ENCODE results near the gene BICDL1.

Gene BICDL1

DNA sequence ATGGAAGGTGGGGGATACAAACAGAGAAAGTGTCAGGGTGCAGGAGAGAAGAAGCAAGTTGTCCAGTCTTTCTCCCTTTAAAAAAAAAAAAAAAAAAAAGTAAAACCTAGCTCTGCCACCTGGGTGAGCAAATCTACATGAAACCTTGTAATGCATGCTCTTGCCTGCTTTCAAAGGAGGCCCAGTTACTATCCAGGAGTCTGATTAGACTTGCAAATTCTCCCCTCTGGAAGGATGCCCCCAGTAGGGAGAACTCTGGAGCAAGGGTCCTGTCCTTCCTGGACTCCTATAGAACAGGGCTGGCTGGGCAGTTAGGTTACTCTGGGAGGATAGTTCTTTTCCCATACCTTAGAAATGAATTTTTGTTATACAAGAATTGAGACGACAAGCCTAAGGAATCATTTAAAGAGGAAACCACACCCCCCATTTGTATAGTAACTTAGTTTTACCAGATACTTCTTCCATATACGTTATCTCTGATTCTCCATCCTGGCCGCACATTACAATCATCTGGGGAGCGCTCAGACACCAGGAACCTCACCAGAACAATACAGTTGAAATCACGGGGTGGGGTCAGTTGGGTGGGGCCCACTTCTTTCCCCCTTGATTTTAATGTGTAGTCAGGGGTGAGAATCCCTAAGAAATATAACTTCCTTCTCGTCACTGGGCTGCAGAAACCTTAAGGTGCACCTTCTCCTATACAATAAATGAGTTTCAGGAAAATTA lies 97.0 kb downstream of the BICDL1 start:
- DNase-seq, result peak; percentile 61

GRCh38 chr12:120086801-120087621 lies 98.0 kb downstream of the BICDL1 start:
- peak; percentile 99 for DNase-seq

- DNase-seq, result no peak
Measured at GRCh38 chr12:120089105-120089504, 100.1 kb downstream of the BICDL1 start.

DNA sequence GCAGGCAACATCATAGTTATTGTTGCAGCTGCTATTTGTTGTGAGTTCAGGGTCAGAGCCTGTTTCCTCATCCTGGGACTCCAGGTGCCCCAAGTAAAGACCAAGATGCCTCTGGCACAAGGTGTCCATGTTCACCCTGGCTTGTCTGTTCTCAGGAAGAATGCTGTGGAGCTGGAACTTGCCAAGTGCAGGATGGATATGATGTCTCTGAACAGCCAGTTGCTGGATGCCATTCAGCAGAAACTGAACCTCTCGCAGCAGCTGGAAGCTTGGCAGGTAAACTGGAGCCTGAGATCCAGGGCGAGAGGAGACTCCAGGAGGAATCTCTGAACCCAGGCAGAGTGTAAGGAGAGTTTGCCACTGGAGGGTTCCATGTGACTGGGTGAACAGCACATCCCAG lies 100.8 kb downstream of the BICDL1 start:
- no peak for DNase-seq

- DNase-seq, result no peak
Measured at GRCh38 chr12:120090206-120090605, 101.2 kb downstream of the BICDL1 start.

DNA sequence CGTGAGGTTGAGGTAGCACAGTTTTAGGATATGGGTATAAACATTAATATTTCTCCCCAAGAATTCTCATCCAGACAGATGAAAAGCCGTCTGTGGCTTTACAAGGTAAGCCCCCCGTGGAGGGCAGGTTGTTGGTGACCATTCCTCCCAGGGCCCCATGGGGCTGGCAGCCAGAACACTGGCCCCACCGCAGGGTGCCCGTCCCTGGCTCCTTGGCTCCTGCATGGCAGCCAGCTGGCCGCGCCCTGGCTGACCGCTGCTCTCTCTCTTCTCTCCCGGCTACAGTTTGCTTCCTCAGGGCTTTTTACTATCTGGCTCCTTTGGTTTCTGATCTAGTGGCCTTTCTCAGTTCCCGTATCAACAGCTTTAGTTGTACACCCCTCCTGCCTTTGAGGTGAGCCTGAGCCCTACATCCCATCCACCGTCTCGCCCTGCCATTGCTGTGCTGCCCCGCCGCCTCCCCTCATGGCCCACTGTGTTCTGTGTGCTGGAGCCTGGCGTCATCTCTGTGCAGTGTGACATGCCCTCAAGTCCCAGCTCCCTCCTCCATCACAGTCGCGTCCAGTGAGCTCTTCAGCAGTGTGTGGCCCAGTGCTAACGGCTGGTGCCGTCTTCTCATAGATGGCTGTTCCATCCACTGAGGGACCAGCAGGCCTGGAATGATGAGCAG lies 101.7 kb downstream of the BICDL1 start:
- no peak for DNase-seq

DNA sequence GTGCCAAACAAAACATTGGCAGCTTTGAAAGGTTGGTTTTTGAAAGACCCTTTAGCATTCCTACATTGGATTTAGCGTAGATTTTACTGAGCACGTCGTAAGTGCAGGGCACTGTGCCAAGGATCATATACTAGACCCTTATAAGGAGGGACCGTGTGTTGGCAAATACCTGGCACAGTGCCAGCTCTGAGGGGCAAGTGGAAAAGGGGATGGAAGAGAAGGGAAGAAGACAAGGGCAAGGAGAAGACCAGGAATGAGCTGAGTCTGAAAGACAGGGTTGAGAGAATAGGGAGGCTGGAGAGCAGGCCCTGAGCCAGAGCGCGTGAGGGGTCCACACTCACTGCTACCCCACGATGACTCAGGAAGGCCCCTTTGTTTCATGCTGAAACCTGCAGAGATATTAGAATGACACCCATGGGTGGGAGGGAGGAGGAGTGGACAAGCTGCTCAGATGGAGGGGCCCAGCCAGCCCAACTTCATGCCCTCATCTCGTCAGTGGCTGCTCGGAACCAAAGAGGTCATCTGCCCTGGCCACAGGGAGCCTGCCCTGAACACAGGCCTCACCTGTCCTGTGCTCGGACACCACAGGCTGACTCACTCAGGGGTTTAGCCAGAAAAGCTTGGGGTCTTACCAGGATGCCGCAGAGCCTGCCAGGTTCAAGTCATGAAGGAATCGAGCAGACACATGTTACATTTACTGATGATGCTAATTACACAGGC lies 102.5 kb downstream of the BICDL1 start:
- no peak for DNase-seq

GRCh38 chr12:120092551-120093335 lies 103.7 kb downstream of the BICDL1 start:
- DNase-seq, result no peak

GRCh38 chr12:120093336-120093591 lies 104.2 kb downstream of the BICDL1 start:
- no peak for DNase-seq

DNA sequence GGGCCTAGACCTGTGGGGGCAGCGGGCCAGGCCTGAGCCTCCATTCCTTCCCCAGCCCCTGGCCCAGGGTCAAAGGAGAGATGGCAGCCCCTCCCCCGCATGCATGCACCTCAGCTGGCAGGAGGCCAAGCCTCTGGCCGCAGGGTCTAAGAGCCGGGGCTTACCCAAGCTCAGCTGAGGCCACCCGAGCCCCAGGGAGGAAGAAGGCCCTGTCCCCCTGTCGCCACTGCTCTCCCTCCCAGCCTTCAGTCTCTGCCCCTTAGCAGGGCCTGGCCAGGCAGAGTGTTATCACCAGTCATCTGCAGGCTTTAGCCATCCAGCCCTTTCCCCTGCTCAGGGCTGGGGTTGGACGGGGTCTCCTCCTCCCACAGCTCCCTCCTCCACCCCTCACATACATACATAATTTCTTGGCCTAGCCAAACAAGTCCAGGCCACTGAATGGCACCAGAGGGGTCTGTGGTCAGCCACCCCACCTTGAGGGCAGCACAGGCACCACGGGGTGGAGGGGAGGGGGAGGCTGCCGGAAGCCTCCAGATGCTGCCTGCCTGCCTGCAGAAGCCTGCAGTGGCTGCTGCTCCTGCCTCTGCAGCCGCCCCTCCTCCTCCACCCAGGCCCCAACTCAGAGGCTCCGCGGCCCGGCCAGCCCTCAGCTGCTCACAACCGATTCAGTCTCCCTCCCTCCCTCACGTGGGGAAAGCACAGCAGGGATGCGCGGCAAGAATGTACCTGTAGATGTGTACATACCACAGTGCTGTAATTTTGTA lies 104.7 kb downstream of the BICDL1 start:
- no peak for DNase-seq

DNA sequence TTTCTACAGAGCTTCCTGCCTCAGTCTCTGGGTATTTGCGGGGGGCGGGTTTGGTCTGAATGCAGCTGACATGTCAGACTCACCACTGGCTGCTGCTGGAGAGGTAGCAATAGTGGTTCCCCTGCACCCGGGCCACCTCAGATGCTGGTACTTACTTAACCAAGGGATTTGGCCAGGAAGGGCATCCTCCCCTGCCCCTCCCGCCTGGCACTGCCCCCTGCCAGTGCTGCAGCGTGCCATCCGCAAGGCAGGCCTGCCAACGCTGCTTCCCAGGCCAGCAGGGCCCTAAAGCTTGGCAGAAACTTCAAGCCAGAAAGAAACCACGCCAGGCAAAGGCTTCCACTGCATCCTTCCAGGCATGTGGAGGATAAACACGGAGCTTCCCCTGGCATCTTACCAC lies 105.4 kb downstream of the BICDL1 start:
- no peak for DNase-seq

DNA sequence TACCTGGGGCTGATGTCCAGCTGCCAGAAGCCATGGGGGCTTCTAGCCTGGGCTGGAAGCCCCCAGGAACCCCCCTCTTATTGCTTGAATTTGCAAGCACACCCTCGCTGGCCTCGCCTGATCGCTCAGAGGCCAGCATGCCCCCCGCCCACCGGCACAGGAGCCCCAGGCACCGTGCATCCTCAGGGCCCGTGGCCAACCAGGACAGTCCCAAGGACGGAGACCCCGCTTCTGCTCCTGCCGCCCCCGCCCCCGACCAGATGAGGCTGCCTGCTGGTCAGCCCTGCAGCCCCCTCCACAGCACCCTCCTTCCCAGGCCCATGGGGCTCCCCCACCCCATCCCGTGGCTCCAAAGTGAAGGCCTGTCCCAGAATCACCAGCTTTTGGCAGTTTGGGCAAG lies 106.3 kb downstream of the BICDL1 start:
- DNase-seq, result no peak

DNA sequence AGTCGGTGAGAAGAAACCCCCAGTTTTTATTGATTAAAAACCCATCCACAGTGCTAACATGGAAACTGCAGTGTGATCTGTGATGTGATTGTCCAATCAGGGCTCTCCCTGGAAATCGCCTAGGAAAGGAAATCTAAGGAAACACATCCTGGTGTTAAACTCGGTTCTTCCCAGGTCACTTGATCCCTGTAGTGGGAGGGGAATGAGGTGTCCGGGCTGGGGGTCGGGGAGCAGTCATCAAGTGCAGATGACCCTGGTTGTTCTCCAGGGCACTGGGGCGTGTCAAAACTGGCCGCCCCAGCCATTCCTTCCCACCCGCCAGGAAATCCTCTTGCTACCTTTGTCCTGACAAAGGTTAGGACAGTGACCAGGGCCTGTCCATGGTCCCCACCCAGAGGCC lies 106.7 kb downstream of the BICDL1 start:
- no peak for DNase-seq

DNA sequence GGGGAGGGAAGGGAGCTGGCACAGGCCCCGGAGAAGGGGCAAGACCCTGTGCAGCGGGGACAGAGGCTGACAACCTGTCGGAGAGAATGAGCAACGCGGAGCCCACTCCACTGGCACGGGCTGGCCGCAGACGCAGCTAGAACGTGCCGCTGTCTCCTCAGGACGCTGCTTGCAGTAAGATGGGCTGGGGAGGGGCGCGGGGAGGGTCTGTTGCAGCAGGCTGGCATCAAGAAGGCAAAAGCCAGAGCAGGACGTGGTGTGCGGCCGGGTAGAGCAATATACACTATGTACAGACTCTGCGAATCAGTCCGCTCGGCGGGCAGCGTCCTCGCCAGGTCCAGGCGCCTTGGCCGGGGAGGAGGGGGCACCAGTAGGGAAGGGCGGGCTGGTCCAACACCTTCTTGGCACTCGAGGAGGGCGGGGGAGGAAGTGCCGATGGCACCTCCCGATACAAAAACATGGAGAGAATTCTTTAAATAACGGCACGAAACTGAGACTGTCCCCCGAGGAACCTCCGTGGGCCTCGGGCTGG lies 107.7 kb downstream of the BICDL1 start:
- DNase-seq, result no peak

DNA sequence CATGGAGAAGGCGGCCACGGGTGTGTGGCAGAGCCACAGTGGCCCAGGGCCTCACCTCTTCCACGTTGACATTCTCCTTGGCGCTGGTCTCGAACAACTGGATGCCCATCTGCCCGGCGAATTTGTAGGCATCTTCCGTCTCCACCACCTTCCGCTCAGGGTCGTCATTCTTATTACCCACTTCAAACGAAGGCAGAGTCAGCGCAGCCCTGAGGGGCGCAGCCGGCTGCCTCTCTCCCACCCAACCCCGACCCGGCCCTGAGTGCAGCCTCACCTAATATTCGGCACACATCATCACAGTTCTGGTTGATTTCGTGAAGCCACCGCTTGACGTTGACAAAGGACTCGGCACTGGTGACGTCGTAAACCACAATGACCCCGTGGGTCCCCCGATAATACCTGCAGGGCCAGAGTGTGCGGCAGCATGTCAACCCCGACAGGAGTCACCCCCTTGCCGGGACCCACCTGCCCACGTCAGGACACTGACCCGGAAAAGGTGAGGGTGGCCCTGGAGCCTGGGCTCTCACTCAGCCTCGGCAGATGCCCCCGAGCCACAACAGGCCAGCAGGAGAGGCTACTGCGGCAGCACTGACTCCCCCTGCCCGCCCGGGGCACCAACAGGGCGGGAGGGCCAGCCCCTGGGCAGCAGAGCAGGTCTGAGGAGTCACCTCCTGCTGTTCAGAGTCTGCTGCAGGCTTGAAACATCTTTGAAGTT lies 109.9 kb downstream of the BICDL1 start:
- DNase-seq, result no peak

- no peak for DNase-seq
Measured at GRCh38 chr12:120099738-120100137, 110.7 kb downstream of the BICDL1 start.

DNA sequence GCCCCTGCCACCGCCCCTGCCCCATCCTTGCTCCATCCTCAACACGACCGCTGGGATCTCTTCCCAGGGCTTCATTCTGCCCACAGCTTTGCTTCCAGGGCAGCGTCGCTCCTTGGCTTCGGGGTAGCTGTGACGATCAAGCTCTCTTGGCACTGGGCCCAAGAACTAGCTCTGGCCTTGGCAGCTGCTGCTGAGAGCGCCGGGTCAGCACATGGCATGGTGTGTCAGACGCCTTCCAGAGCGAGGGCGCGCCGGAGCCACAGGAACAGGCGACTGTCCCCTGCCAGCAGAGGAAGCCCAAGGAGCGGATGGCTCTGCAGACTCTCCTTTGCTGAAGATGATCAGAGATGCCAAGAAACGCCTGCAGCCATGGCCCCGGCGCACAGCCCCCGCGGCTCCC lies 111.6 kb downstream of the BICDL1 start:
- DNase-seq, result no peak

- DNase-seq, result no peak
Measured at GRCh38 chr12:120101182-120101581, 112.1 kb downstream of the BICDL1 start.

GRCh38 chr12:120101617-120102016 lies 112.6 kb downstream of the BICDL1 start:
- DNase-seq, result no peak

DNA sequence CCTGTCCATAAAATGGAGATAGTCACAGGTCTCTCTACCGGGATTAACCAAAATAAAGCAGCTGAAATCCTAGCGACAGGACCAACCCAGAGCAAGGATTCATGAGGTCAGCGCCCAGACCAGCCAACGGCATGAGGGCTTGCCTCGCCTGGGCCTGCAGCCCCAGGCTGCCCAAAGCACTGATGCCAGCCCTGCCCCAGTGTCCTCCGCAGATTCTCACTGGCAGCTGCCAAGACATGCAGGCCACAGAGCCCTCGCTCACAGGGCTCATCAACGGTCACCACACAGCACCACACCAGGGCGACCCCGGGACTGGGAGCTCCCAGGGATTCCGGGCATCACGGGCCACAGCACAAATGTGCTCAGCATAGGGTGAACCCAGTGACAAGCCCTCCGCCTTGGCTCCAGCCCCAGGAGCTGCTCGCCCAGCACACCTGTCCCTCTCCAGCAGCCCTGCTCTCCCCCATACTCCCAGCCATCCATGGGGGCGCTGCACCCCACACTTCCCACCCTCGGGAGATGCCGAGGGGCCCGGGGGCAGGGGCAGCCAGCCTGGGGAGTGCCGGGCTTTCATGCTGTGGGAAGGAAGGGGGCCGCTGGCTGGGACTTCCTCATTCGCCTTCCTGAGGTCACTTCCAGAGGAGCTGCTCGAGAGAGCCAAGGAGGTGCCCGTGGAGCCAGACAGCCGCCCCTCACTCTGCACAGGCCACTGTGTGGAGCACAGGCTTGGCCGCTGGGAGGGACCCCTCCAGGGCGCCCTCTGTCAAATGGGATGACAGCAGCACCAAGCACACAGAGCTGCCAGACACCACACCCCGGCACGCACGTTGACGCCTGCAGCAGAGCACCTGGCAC lies 113.4 kb downstream of the BICDL1 start:
- no peak for DNase-seq
